GM23248 (cell line): ENCODE results near the gene PSMB4. TPM values are rescaled to one million over a fixed set of nuclear protein-coding genes. Genes with fewer than 3 reads are reported as not detected.

Experiments
- DNase-seq: peaks from one replicate; pipeline ENCODE4 v3.0.0-alpha.2; 2015
- H2AFZ ChIP-seq: fragments of 200-600 bp; sonication (generic); 2 replicates; pipeline ENCODE4 v1.6.1; 2016; ENCODE audit warnings: antibody characterized with exemption
- H3F3A ChIP-seq: fragments of 200-600 bp; sonication (generic); 2 replicates; pipeline ENCODE4 v1.6.1; 2016; ENCODE audit warnings: mild to moderate bottlenecking, antibody characterized with exemption, mixed run types; ENCODE audit not compliant: insufficient read depth
- H3K27ac ChIP-seq: fragments of 200-600 bp; sonication (generic); 2 replicates; pipeline ENCODE4 v1.5.1; 2016; ENCODE audit warnings: mild to moderate bottlenecking
- H3K27me3 ChIP-seq: fragments of 200-600 bp; sonication (generic); replicated peaks from 2 replicates; pipeline ENCODE4 v1.6.1; 2016; ENCODE audit warnings: mild to moderate bottlenecking; ENCODE audit not compliant: insufficient read depth
- H3K36me3 ChIP-seq: fragments of 200-600 bp; sonication (generic); 2 replicates; pipeline ENCODE4 v1.6.1; 2016; ENCODE audit warnings: low read depth, mild to moderate bottlenecking
- H3K4me1 ChIP-seq: fragments of 200-600 bp; sonication (generic); 2 replicates; pipeline ENCODE4 v1.6.1; 2016; ENCODE audit warnings: mild to moderate bottlenecking; ENCODE audit not compliant: insufficient read depth
- H3K4me2 ChIP-seq: fragments of 200-600 bp; sonication (generic); one replicate; pipeline ENCODE4 v1.6.1; 2016; ENCODE audit warnings: mild to moderate bottlenecking; ENCODE audit not compliant: unreplicated experiment
- H3K4me3 ChIP-seq: fragments of 200-600 bp; sonication (generic); 2 replicates; pipeline ENCODE4 v1.5.1; 2016; ENCODE audit warnings: mild to moderate bottlenecking
- H3K79me2 ChIP-seq: fragments of 200-600 bp; sonication (generic); 2 replicates; pipeline ENCODE4 v1.6.1; 2016; ENCODE audit warnings: mild to moderate bottlenecking; ENCODE audit not compliant: insufficient read depth
- H3K9ac ChIP-seq: fragments of 200-600 bp; sonication (generic); 2 replicates; pipeline ENCODE4 v1.6.1; 2016; ENCODE audit warnings: mild to moderate bottlenecking
- H3K9me2 ChIP-seq: fragments of 200-600 bp; sonication (generic); 2 replicates; pipeline ENCODE4 v1.6.1; 2016; ENCODE audit warnings: mixed run types, mild to moderate bottlenecking, moderate library complexity; ENCODE audit not compliant: insufficient read depth
- H3K9me3 ChIP-seq: fragments of 200-600 bp; sonication (generic); one replicate; pipeline ENCODE4 v1.6.1; 2017; ENCODE audit warnings: low read depth
- H4K20me1 ChIP-seq: fragments of 200-600 bp; sonication (generic); 2 replicates; pipeline ENCODE4 v1.6.0; 2016; ENCODE audit not compliant: insufficient read depth
- EZH2 ChIP-seq: fragments of 200-600 bp; sonication (generic); IDR thresholded peaks from 2 replicates; pipeline ENCODE4 v1.6.1; 2018; ENCODE audit warnings: antibody characterized with exemption, mild to moderate bottlenecking; ENCODE audit not compliant: insufficient read depth, poor library complexity, severe bottlenecking
- EZH2phosphoT487 ChIP-seq: fragments of 200-600 bp; sonication (generic); IDR thresholded peaks from 2 replicates; pipeline ENCODE4 v1.6.1; 2018; ENCODE audit warnings: antibody characterized with exemption, moderate library complexity, mild to moderate bottlenecking, low read depth; ENCODE audit not compliant: insufficient read depth
- WGBS, 2 experiments: methylation state at CpG; one replicate each; pipeline ENCODE4 v1.1.6; 2015 to 2017; ENCODE audit warnings: low lambda C conversion rate in 2 of 2, low coverage in 1 of 2; ENCODE audit errors: missing lambda C conversion rate in 2 of 2; 5-methylcytosine and 5-hydroxymethylcytosine counted together
- in situ Hi-C: fragments of 300-500 bp; cut with MboI; formaldehyde crosslinking; loops from 2 replicates; pipeline ENCODE4 v1.15.0; 2020
- polyA plus RNA-seq: library from polyadenylated mRNA; unstranded; fragments of >200 nt; fragmentation: Nextera tagmentation; extraction: Ambion mirVana; gene quantifications from 2 replicates; pipeline ENCODE4 v1.2.1, GENCODE V29; 2016
- total RNA-seq: library from RNA; depleted of rRNA; stranded (reverse); fragments of >200 nt; shearing (Covaris generic); gene quantifications from 2 replicates; pipeline ENCODE4 v1.2.3, GENCODE V29; 2014

The PSMB4 gene
- total and polyA plus RNA-seq, 2 experiments from 2014 or later: 193 to 262 TPM

- Histone ChIP-seq H3K4me1 (peaks cover 15% of the 10 kb centered on the region), H3K27ac (no peak overlapping the region), H3K9me3 (no peaks in the 10 kb centered on the region), H3F3A (peaks cover 52% of the 10 kb centered on the region), H2AFZ (no peak overlapping the region), H3K79me2 (peaks cover 14% of the 10 kb centered on the region), H3K9me2 (no peaks in the 10 kb centered on the region), H3K27me3 (no peaks in the 10 kb centered on the region), H3K36me3 (peaks cover 64% of the 10 kb centered on the region), H3K4me2 (no peak overlapping the region), H3K4me3 (no peak overlapping the region), H4K20me1 (no peaks in the 10 kb centered on the region), H3K9ac (no peak overlapping the region)
- DNase-seq: no peak
- 88 to 89% methylated on average over 13 of the region's 13 CpGs for WGBS, 2 experiments
- TF ChIP-seq EZH2phosphoT487 (no peak), EZH2 (no peak)
- in situ Hi-C loops: no loop called here
Observed at GRCh38 chr1:151405187-151405951, 6.0 kb downstream of the PSMB4 start.

GRCh38 chr1:151406176-151406575 is 6.8 kb downstream of the PSMB4 start:
- WGBS, 2 experiments: 89 to 96% methylated on average over 7 to 8 of the region's 8 CpGs

GRCh38 chr1:151407304-151407703 is 7.9 kb downstream of the PSMB4 start:
- 89 to 98% methylated on average over 3 of the region's 3 CpGs for WGBS, 2 experiments

More at GRCh38 chr1:151406176-151406575, 6.8 kb downstream of the PSMB4 start:
- Histone ChIP-seq H2AFZ (no peak overlapping the region), H3K9me3 (no peaks in the 10 kb centered on the region), H3K9ac (no peak overlapping the region), H3K4me3 (no peak overlapping the region), H3K36me3 (peaks cover 64% of the 10 kb centered on the region), H3K4me1 (peaks cover 7% of the 10 kb centered on the region), H3K9me2 (no peaks in the 10 kb centered on the region), H3K79me2 (peaks cover 6% of the 10 kb centered on the region), H3F3A (peaks cover 48% of the 10 kb centered on the region), H3K4me2 (no peak overlapping the region), H3K27me3 (no peaks in the 10 kb centered on the region), H3K27ac (no peak overlapping the region), H4K20me1 (no peaks in the 10 kb centered on the region)
- in situ Hi-C loops: no loop called here
- DNase-seq: no peak
- TF ChIP-seq EZH2: no peak
- TF ChIP-seq EZH2phosphoT487: no peak

GRCh38 chr1:151408891-151409290 is 9.5 kb downstream of the PSMB4 start:
- DNase-seq: peak; percentile 16
- H3K9me2 ChIP-seq: no peaks in the 10 kb centered on the region
- H3K79me2 ChIP-seq: peaks cover 4% of the 10 kb centered on the region; the same call in 1 of the 2 replicates
- peaks cover 71% of the 10 kb centered on the region for H3K36me3 ChIP-seq
- H4K20me1 ChIP-seq: no peaks in the 10 kb centered on the region
- H3K4me2 ChIP-seq: no peak overlapping the region
- peaks cover 22% of the 10 kb centered on the region for H3F3A ChIP-seq
- no peak overlapping the region for H2AFZ ChIP-seq
- H3K9me3 ChIP-seq: no peaks in the 10 kb centered on the region
- TF ChIP-seq EZH2 (no peak), EZH2phosphoT487 (no peak)
- no peak overlapping the region for H3K4me3 ChIP-seq
- H3K4me1 ChIP-seq: no peaks in the 10 kb centered on the region; the same call in 1 of the 2 replicates
- H3K27me3 ChIP-seq: no peaks in the 10 kb centered on the region
- no peak overlapping the region for H3K27ac ChIP-seq
- H3K9ac ChIP-seq: no peak overlapping the region
- in situ Hi-C loops: no loop called here

More at GRCh38 chr1:151407304-151407703, 7.9 kb downstream of the PSMB4 start:
- H3K27me3 ChIP-seq: no peaks in the 10 kb centered on the region
- TF ChIP-seq EZH2 (no peak), EZH2phosphoT487 (no peak)
- no peaks in the 10 kb centered on the region; the same call in 1 of the 2 replicates for H3K79me2 ChIP-seq
- in situ Hi-C loops: no loop called here
- no peak overlapping the region for H3K4me3 ChIP-seq
- no peaks in the 10 kb centered on the region; the same call in 1 of the 2 replicates for H3K4me1 ChIP-seq
- peaks cover 64% of the 10 kb centered on the region for H3K36me3 ChIP-seq
- H3K9me2 ChIP-seq: no peaks in the 10 kb centered on the region
- H3K4me2 ChIP-seq: no peak overlapping the region
- no peak for DNase-seq
- no peak overlapping the region for H2AFZ ChIP-seq
- no peak overlapping the region for H3K27ac ChIP-seq
- no peaks in the 10 kb centered on the region for H3K9me3 ChIP-seq
- peaks cover 38% of the 10 kb centered on the region for H3F3A ChIP-seq
- no peaks in the 10 kb centered on the region for H4K20me1 ChIP-seq
- H3K9ac ChIP-seq: no peak overlapping the region
